ENCODE measurements around the gene CLDN16. TPM values are rescaled to one million over a fixed set of nuclear protein-coding genes. Genes with fewer than 3 reads are reported as not detected.

The CLDN16 gene
- total RNA-seq, 1 experiment from 2014 or later, result 0.27 TPM

GRCh38 chr3:190435618-190436017 lies 47.7 kb downstream of the CLDN16 start:
- H3K4me3 Mint-ChIP-seq (ENCODE audit: unreplicated experiment), result no peak overlapping the region
- DNase-seq, result no peak
- CTCF ChIA-PET, result no interaction called here

GRCh38 chr3:190436331-190436730 lies 48.4 kb downstream of the CLDN16 start:
- intact Hi-C loops (cut with micrococcal nuclease; ENCODE audit: unreplicated experiment), result no loop called here
- no TSS peak for BruUV-seq (replicated peaks)
- Mint-ChIP-seq H3K4me3 (ENCODE audit: unreplicated experiment) (no peak overlapping the region), H3K4me1 (ENCODE audit: low read depth, unreplicated experiment) (no peaks in the 10 kb centered on the region), H3K27ac (ENCODE audit: unreplicated experiment) (no peak overlapping the region), H3K36me3 (ENCODE audit: insufficient read depth, unreplicated experiment) (no peaks in the 10 kb centered on the region), H3K9me3 (ENCODE audit: unreplicated experiment) (peaks cover 9% of the 10 kb centered on the region), H3K27me3 (ENCODE audit: insufficient read depth, unreplicated experiment) (peaks cover 3% of the 10 kb centered on the region)
- POLR2A ChIA-PET, result no interaction called here
- H3K9me3 ChIP-seq, result no peaks in the 10 kb centered on the region
- H3K27me3 ChIP-seq (replicated peaks; ENCODE audit: control insufficient read depth, insufficient read depth, low read length), result no peaks in the 10 kb centered on the region
- DNase-seq, result no peak
- H3K36me3 ChIP-seq (ENCODE audit: control insufficient read depth, insufficient read depth, low read length), result no peaks in the 10 kb centered on the region
- TF ChIP-seq, protein P1, sequence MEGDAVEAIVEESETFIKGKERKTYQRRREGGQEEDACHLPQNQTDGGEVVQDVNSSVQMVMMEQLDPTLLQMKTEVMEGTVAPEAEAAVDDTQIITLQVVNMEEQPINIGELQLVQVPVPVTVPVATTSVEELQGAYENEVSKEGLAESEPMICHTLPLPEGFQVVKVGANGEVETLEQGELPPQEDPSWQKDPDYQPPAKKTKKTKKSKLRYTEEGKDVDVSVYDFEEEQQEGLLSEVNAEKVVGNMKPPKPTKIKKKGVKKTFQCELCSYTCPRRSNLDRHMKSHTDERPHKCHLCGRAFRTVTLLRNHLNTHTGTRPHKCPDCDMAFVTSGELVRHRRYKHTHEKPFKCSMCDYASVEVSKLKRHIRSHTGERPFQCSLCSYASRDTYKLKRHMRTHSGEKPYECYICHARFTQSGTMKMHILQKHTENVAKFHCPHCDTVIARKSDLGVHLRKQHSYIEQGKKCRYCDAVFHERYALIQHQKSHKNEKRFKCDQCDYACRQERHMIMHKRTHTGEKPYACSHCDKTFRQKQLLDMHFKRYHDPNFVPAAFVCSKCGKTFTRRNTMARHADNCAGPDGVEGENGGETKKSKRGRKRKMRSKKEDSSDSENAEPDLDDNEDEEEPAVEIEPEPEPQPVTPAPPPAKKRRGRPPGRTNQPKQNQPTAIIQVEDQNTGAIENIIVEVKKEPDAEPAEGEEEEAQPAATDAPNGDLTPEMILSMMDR (IDR thresholded peaks at IDR 0.05; ENCODE audit: insufficient read depth in 1 of 2, low read depth in 1 of 2, low read length in 1 of 2, severe bottlenecking in 1 of 2, unreplicated experiment in 1 of 2), result no peak
- H3K4me1 ChIP-seq, result no peaks in the 10 kb centered on the region
- H3K4me3 ChIP-seq (ENCODE audit: low read depth, low read length), result no peak overlapping the region
- CTCF ChIA-PET, result no interaction called here

More at GRCh38 chr3:190435618-190436017, 47.7 kb downstream of the CLDN16 start:
- Mint-ChIP-seq H3K36me3 (ENCODE audit: insufficient read depth, unreplicated experiment) (no peaks in the 10 kb centered on the region), H3K4me1 (ENCODE audit: low read depth, unreplicated experiment) (no peaks in the 10 kb centered on the region), H3K9me3 (ENCODE audit: unreplicated experiment) (peaks cover 9% of the 10 kb centered on the region), H3K27ac (ENCODE audit: unreplicated experiment) (no peak overlapping the region), H3K27me3 (ENCODE audit: insufficient read depth, unreplicated experiment) (peaks cover 3% of the 10 kb centered on the region)
- H3K4me1 ChIP-seq, result no peaks in the 10 kb centered on the region; the same call in 1 of the 2 replicates
- H3K4me3 ChIP-seq (ENCODE audit: low read depth, low read length), result no peak overlapping the region
- POLR2A ChIA-PET, result no interaction called here
- intact Hi-C loops (cut with micrococcal nuclease; ENCODE audit: unreplicated experiment), result no loop called here
- H3K27me3 ChIP-seq (replicated peaks; ENCODE audit: control insufficient read depth, insufficient read depth, low read length), result no peaks in the 10 kb centered on the region
- TF ChIP-seq, protein P1 (IDR thresholded peaks at IDR 0.05; ENCODE audit: insufficient read depth in 1 of 2, low read depth in 1 of 2, low read length in 1 of 2, severe bottlenecking in 1 of 2, unreplicated experiment in 1 of 2), result no peak
- H3K36me3 ChIP-seq (ENCODE audit: control insufficient read depth, insufficient read depth, low read length), result no peaks in the 10 kb centered on the region
- no TSS peak for BruUV-seq (replicated peaks)
- H3K9me3 ChIP-seq, result no peaks in the 10 kb centered on the region

DNA sequence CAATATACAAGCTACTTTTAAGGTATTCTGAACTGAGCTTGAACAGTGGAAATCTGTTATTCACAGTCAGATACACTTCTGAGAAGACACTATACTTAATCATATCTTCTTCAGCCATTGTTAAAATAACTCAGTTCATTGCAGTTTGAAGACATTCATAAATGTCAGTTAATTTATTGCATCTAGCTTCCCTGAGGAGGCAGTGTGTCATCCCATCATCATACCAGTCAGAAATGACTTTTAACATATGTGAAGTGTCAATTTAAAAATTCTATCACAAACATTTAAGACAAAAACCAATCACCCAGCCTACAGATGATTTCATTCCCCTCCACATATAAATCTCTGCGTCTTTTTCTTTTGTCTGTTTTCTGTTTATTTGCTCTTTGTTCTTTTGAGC lies 54.3 kb downstream of the CLDN16 start:
- no peaks in the 10 kb centered on the region for H3K27me3 Mint-ChIP-seq (ENCODE audit: insufficient read depth, unreplicated experiment)
- POLR2A ChIA-PET, result no interaction called here
- no peaks in the 10 kb centered on the region for H3K9me3 ChIP-seq
- no TSS peak for BruUV-seq (replicated peaks)
- no peaks in the 10 kb centered on the region for H3K36me3 Mint-ChIP-seq (ENCODE audit: insufficient read depth, unreplicated experiment)
- H3K9me3 Mint-ChIP-seq (ENCODE audit: unreplicated experiment), result no peaks in the 10 kb centered on the region
- H3K36me3 ChIP-seq (ENCODE audit: control insufficient read depth, insufficient read depth, low read length), result no peaks in the 10 kb centered on the region
- peaks cover 16% of the 10 kb centered on the region; the same call in 1 of the 2 replicates for H3K4me1 ChIP-seq
- H3K27ac Mint-ChIP-seq (ENCODE audit: unreplicated experiment), result no peak overlapping the region
- H3K27me3 ChIP-seq (replicated peaks; ENCODE audit: control insufficient read depth, insufficient read depth, low read length), result no peaks in the 10 kb centered on the region
- no peak overlapping the region for H3K4me3 ChIP-seq (ENCODE audit: low read depth, low read length)
- no peak for DNase-seq
- no peak overlapping the region for H3K4me3 Mint-ChIP-seq (ENCODE audit: unreplicated experiment)
- intact Hi-C loops (cut with micrococcal nuclease; ENCODE audit: unreplicated experiment), result loop anchor here (5.0 kb wide), 1 partner anchor 215 kb away; no protein-coding TSS in a partner anchor
- H3K4me1 Mint-ChIP-seq (ENCODE audit: low read depth, unreplicated experiment), result peaks cover 15% of the 10 kb centered on the region
- TF ChIP-seq, protein P1 (IDR thresholded peaks at IDR 0.05; ENCODE audit: insufficient read depth in 1 of 2, low read depth in 1 of 2, low read length in 1 of 2, severe bottlenecking in 1 of 2, unreplicated experiment in 1 of 2), result no peak
- CTCF ChIA-PET, result interaction anchor here (1.0 kb wide), 1 partner anchor 18 kb away, joined by 7 read pairs; no protein-coding TSS in a partner anchor

Data from Caco-2 (cell line).